ENCODE results near the gene GJC1.
"Not testable (repeated sequence)": the region's sequence is repeated elsewhere in the genome, so short reads cannot be mapped to it uniquely, and the experiment has no call there.

The GJC1 gene

GRCh38 chr17:44759086-44759915 is 70.8 kb downstream of the GJC1 start:
- DNase-seq (ENCODE audit: low read depth): no peak

- DNase-seq (ENCODE audit: low read depth): no peak
These were observed 71.5 kb downstream of the GJC1 start, which contains the start of gene ADAM11 for GRCh38 chr17:44758414-44759085. TSS of gene ADAM11 (plus strand) at chr17:44758988. CDS start at chr17:44759200, 212 bp downstream.

GRCh38 chr17:44757918-44758413 is 72.1 kb downstream of the GJC1 start:
- DNase-seq (ENCODE audit: low read depth): no peak

GRCh38 chr17:44757045-44757917 is 72.8 kb downstream of the GJC1 start:
- DNase-seq (ENCODE audit: low read depth): no peak

GRCh38 chr17:44755180-44755579 is 74.9 kb downstream of the GJC1 start:
- not testable (repeated sequence) for DNase-seq (ENCODE audit: low read depth)

- no peak for DNase-seq (ENCODE audit: low read depth)
These were observed 75.8 kb downstream of the GJC1 start for GRCh38 chr17:44754276-44754675.

- no peak for DNase-seq (ENCODE audit: low read depth)
These were observed 76.9 kb downstream of the GJC1 start for GRCh38 chr17:44752953-44753861.

GRCh38 chr17:44751806-44752205 is 78.3 kb downstream of the GJC1 start:
- no peak for DNase-seq (ENCODE audit: low read depth)

GRCh38 chr17:44751331-44751730 is 78.8 kb downstream of the GJC1 start:
- no peak for DNase-seq (ENCODE audit: low read depth)

- DNase-seq (ENCODE audit: low read depth): no peak
These were observed 80.1 kb downstream of the GJC1 start for GRCh38 chr17:44749980-44750318.

- DNase-seq (ENCODE audit: low read depth): no peak
These were observed 80.8 kb downstream of the GJC1 start for GRCh38 chr17:44749076-44749979.
